HTERT RPE-1 (cell line): ENCODE results near the gene OR1S1.
"Not testable (repeated sequence)": the region's sequence is repeated elsewhere in the genome, so short reads cannot be mapped to it uniquely, and the experiment has no call there.

Experiments used
- in situ Hi-C: fragments of 300-500 bp; cut with MboI; formaldehyde crosslinking; loops from 4 replicates; pipeline ENCODE4 v1.14.3; 2020; ENCODE audit warnings: low sequenced_read_pairs

The OR1S1 gene

GRCh38 chr11:58212420-58212819 is at the start of gene OR1S1:
Gene OR1S1, plus strand, starts transcription at chr11:58212720.
- in situ Hi-C loops: not testable (repeated sequence)

GRCh38 chr11:58164389-58164788 is 48.1 kb upstream of the OR1S1 start:
- in situ Hi-C loops: no loop called here

GRCh38 chr11:58164990-58165389 is 47.5 kb upstream of the OR1S1 start:
- in situ Hi-C loops: no loop called here

GRCh38 chr11:58165504-58166106 is 46.9 kb upstream of the OR1S1 start:
- in situ Hi-C loops: no loop called here

- in situ Hi-C loops: no loop called here
Observed at GRCh38 chr11:58177409-58178054, 35.0 kb upstream of the OR1S1 start.

GRCh38 chr11:58178444-58178843 is 34.1 kb upstream of the OR1S1 start:
- in situ Hi-C loops: no loop called here

- in situ Hi-C loops: no loop called here
Observed at GRCh38 chr11:58179648-58180047, 32.9 kb upstream of the OR1S1 start.

GRCh38 chr11:58186938-58187337 is 25.6 kb upstream of the OR1S1 start:
- in situ Hi-C loops: no loop called here

GRCh38 chr11:58188770-58189169 is 23.8 kb upstream of the OR1S1 start, which contains the start of gene OR9Q2:
Gene OR9Q2, plus strand, starts transcription at chr11:58189070. Its CDS starts 1,421 bp downstream, at chr11:58190491.
- in situ Hi-C loops: no loop called here

GRCh38 chr11:58192229-58192628 is 20.3 kb upstream of the OR1S1 start:
- in situ Hi-C loops: no loop called here

GRCh38 chr11:58193391-58193790 is 19.1 kb upstream of the OR1S1 start:
- in situ Hi-C loops: no loop called here

GRCh38 chr11:58195939-58196338 is 16.6 kb upstream of the OR1S1 start:
- in situ Hi-C loops: no loop called here

- in situ Hi-C loops: no loop called here
Observed at GRCh38 chr11:58199271-58199670, 13.2 kb upstream of the OR1S1 start.

- in situ Hi-C loops: no loop called here
Observed at GRCh38 chr11:58204042-58204441, 8.5 kb upstream of the OR1S1 start, which contains the start of gene OR1S2. Gene OR1S2, minus strand, starts transcription at chr11:58204142. Its CDS starts 0 bp downstream, at chr11:58204142.

- in situ Hi-C loops: no loop called here
Observed at GRCh38 chr11:58216476-58216875, 4.0 kb downstream of the OR1S1 start.

- in situ Hi-C loops: no loop called here
Observed at GRCh38 chr11:58222721-58223120, 10.2 kb downstream of the OR1S1 start.

GRCh38 chr11:58227956-58228615 is 15.6 kb downstream of the OR1S1 start:
- in situ Hi-C loops: no loop called here

GRCh38 chr11:58243954-58244353 is 31.4 kb downstream of the OR1S1 start:
- in situ Hi-C loops: no loop called here

- in situ Hi-C loops: no loop called here
Observed at GRCh38 chr11:58254936-58255335, 42.4 kb downstream of the OR1S1 start.

- in situ Hi-C loops: no loop called here
Observed at GRCh38 chr11:58259983-58260382, 47.5 kb downstream of the OR1S1 start.
